SK-N-DZ (cell line): ENCODE measurements around the gene TRAPPC12.
A peak's percentile ranks its signal among the peaks of the same experiment; 100 is the strongest.
"Not testable (repeated sequence)": the region's sequence is repeated elsewhere in the genome, so short reads cannot be mapped to it uniquely, and the experiment has no call there.

Source experiments
- DNase-seq: peaks from one replicate; pipeline ENCODE4 v3.0.0-alpha.2; 2015; ENCODE audit warnings: low spot score

The TRAPPC12 gene

DNA sequence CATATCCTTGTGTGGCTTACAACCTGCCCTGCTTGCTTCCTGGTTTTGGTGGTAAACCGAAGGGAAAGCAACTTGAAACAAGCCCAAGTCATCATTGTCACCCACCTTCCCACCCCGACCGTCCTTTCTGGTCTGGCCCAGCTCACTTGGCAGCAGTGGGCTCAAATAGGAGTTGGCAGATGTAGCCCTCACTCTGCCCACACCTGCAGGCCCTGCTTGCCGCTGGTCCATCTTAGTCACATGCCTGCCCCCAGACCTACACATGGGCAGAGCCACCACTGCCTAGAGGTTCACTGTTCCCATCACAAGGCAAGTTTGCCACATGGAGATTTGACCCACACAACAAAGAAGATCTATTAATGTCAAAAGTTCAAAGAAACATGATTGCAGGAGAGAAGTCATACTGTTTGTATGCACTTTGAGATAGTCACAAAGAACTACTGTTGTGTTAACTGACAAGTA, 11.2 kb upstream of the TRAPPC12 start:
- no peak for DNase-seq

DNA sequence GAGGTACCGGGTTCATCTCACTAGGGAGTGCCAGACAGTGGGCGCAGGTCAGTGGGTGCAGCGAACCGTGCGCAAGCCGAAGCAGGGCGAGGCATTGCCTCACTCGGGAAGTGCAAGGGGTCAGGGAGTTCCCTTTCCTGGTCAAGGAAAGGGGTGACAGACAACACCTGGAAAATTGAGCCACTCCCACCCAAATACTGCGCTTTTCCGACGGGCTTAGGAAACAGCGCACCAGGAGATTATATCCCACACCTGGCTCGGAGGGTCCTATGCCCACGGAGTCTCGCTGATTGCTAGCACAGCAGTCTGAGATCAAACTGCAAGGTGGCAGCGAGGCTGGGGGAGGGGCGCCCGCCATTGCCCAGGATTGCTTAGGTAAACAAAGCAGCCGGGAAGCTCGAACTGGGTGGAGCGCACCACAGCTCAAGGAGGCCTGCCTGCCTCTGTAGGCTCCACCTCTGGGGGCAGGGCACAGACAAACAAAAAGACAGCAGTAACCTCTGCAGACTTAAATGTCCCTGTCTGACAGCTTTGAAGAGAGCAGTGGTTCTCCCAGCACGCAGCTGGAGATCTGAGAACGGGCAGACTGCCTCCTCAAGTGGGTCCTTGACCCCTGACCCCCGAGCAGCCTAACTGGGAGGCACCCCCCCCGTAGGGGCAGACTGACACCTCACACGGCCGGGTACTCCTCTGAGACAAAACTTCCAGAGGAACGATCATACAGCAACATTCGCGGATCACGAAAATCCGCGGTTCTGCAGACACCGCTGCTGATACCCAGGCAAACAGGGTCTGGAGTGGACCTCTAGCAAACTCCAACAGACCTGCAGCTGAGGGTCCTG, 9.9 kb upstream of the TRAPPC12 start:
- not testable (repeated sequence) for DNase-seq

DNA sequence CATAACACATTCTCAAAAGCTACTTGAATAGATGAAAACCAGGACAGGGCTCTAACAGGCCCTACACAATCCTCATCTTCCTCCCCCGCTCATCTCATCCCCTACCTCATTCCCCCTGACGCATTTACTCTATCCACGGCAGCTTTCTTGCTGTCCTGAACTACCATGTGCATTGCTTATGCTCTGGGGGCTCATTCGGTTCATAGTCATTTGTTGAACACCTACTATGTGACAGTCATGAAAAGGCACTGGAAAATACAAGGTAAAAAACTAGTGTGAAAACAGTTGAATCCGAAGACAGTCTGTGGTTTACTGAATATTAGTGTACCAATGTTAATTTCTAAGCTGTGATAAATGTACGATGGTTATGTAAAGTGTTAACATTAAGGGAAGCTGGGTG, 2.7 kb upstream of the TRAPPC12 start:
- no peak for DNase-seq

DNA sequence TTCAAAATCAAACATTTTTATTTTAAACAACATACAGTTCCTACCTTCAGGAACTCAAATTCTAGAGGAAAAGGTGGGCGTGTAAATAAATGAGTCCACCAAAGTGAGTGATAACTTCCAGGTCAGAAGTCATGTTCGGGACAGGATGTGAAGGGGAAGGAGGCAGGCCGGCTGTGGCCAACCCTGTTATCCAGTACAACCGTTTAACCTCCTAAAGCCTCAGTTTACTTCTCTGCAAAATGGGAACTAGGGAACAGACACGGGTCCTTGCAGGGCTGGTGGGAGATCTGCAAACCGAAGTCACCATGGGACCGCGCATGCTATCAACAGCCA, 2.2 kb upstream of the TRAPPC12 start:
- DNase-seq: peak; percentile 69

DNA sequence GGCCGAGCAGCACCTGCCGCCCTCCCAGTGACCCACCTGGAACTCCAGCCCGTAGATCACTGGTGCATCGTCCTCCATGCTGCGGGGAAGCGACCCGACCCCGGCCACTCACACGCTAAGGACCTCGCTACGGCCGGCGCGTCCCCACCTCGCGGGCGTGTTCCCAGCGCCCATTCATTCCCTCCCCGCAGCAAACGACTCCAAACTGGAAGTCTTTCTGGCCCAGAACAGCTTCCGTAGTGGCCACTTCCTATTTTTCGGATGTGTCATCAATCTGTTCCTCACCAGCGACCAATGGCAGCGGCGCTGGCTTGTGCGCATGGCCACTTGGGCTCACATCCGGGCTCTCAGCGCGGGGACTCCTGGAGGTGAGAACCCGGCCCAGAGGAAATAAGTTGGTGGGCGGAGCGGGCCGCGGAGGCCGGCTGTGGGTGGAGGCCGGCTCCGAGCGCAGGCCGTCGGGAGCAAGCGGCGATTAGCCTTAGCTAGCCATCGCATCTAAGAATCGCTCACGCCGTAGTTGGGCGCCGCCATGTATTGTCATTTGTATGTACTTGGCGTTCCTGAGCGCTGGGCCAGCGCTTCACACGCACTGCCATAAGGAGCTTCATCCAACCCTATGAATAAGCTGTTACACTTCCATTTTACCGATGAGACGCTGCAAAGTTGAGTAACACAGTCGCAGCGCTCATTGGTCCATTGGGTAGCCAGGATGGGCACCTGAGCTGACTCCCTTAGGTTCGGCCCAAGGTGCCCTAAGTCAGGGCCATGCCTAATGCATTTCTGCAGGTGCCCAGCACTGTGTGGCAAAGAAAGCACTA, 1.7 kb upstream of the TRAPPC12 start, which contains the start of gene EIPR1:
Gene EIPR1, minus strand, starts transcription at position 207 of the 821 bp plus-strand sequence. Its CDS starts 129 bp downstream, at position 78.
- peak; percentile 98 for DNase-seq

DNA sequence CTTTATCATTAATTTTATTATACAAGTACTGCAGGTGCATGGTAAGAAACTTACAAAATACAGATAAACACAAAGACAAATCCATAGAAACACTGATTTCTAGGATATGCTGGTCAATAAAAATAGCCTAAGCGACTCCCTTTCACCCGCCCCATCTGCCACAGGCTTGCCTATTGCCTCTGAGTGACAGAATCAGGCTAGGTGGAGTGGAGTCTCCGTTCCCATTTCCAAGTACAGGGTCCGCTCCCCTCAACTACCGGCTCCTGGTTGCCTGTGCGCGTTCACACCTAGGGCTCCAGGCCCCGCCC, 201 bp upstream of the TRAPPC12 start:
- no peak for DNase-seq

DNA sequence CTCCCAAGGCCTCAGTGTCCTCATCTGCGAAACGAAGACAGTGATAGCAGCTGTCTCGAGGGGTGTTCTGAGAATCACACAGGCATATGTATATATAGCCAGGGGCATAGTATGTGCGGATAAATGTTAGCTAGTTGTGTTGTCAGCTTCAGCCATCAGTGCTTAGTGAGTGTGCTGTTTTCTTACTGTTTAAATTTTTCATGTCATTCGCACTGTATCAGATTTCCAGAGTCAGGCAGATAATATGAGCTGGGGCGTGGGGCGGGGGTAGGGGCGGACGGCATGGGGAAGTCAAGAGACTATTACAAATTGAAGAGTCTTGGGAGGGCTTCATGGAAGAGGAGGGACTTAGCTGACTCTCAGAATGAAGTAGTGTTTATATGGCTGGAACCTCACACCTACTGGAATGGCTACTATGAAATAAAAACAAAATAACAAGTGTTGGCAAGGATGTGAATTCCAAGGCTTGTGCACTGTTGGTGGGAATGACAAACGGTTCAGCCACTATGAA, 7.0 kb downstream of the TRAPPC12 start:
- no peak for DNase-seq

DNA sequence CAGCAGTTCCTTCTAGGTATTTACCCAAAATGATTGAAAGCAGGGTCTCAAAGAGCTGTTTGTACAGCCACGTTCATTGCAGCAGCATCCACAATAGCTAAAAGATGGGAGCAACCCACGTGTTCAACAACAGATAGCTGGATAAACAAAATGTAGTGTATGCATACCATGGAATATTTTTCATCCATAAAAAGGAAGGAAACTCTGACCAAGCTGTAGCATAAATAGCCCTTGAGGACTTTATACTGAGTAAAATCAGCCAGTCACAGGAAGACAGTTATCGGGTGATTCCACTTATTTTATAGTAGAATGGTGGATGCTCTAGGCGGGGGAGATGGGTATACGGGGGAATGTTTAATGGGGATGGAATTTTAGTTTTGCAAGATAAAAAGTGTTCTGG, 7.5 kb downstream of the TRAPPC12 start:
- DNase-seq: no peak

DNA sequence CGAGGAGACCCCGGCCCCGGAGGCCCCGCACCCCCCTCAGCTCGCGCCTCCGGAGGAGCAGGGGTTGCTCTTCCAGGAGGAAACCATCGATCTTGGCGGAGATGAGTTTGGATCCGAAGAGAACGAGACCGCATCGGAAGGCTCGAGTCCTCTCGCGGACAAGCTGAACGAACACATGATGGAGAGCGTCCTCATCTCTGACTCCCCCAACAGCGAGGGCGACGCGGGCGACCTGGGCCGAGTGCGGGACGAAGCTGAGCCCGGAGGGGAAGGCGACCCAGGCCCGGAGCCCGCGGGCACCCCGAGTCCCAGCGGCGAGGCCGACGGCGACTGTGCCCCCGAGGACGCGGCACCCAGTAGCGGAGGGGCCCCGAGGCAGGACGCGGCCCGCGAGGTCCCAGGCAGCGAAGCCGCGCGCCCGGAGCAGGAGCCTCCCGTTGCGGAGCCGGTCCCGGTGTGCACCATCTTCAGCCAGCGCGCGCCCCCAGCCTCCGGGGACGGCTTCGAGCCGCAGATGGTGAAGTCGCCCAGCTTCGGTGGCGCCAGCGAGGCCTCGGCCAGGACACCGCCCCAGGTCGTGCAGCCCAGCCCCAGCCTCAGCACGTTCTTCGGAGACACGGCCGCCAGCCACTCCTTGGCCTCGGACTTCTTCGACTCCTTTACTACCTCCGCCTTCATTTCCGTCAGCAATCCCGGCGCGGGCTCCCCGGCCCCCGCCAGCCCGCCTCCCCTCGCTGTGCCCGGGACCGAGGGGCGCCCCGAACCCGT, 8.3 kb downstream of the TRAPPC12 start:
- no peak for DNase-seq

DNA sequence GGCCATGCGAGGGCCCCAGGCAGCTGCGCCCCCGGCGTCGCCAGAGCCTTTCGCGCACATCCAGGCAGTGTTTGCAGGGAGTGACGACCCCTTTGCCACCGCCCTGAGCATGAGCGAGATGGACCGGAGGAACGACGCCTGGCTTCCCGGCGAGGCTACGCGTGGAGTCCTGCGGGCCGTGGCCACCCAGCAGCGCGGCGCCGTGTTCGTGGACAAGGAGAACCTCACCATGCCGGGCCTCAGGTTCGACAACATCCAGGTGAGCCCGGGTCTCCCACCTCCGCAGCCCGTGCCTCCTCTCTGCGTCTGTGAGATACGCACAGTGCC, 8.9 kb downstream of the TRAPPC12 start:
- DNase-seq: no peak

DNA sequence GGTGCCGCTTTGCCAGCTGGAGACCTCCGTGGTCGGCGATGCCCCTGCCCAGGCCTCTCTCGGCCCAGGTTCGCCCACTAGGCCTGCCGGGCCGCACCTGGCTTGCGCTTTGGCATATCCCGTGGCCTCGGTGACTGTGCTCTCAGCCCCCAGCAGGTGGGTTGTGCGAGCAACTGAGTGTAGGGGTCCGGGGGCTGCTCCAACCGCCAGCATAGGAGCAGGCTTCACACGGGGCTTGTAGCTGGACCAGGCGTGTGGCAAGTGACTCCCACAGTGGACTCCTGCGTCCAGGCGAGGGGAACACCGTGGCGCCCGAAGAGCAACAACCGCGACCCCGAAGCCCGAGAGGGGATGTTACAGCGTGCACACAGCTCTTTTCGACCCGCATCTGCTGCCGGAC, 9.7 kb downstream of the TRAPPC12 start:
- no peak for DNase-seq

DNA sequence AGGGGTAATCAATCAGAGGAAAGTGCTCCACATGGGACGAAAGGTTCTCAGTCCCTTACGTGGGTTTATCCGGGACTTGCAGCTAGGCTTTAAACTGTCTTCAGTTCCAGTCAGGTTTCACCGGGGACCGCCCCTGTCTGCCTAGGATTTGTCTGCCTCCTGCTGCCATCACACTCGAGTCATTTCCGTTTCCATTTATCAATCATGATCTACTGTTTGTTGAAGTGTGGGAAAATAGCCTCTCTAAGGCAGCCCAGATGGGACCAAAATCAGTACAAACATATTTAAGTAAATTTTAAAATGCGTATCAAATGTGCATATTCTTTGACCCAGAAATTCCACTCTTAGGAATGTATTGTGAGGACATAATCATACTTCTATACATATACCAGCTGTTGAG, 10.5 kb downstream of the TRAPPC12 start:
- no peak for DNase-seq

DNA sequence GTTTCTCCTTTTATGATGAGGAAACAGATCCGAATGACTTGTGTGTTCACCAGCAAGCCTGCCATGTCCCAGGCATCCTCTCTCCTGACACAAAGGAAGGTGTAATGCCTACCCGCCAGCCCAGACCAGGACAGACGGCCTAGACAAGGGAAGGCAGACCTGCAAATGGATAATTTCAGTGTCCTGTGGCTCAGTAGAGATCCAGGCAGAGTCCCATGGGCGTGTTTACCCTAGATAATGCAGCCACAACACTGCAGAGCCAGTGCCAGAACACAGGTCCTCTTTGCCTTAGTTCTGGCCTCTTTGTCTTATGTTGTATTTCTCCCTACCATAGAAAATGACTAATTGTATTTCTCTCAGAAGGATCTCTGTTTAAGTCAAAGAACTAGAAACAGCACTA, 12.7 kb downstream of the TRAPPC12 start:
- DNase-seq: no peak

DNA sequence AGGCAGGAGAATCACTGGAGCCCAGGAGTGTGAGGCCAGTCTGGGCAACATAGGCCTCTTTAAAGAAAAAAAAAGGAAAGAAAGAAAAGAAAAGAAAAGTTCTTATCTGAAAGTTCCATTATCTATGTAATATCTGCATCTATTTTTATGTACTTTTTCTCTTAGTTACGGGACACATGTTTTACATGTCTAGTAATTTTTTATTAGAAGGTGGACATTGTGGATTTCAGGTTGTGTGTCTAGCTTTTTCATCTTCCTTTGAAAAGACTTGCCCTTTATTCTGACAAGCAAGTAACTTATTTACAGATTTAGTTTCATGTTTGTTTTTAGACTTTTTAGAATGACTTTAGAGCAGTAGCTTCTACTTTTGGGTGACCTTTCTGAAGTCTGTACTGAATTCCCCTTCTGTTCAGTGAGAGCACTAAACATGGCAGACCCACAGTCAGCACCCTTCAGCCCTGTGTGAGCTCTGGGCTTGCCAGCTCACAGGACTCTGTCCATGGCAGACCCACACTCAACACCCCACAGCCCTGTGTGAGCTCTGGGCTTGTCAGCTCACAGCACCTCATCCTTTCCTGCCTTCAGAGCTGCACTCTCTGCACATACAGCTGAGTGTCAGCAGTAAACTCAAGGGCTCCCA, 17.5 kb downstream of the TRAPPC12 start:
- no peak for DNase-seq

DNA sequence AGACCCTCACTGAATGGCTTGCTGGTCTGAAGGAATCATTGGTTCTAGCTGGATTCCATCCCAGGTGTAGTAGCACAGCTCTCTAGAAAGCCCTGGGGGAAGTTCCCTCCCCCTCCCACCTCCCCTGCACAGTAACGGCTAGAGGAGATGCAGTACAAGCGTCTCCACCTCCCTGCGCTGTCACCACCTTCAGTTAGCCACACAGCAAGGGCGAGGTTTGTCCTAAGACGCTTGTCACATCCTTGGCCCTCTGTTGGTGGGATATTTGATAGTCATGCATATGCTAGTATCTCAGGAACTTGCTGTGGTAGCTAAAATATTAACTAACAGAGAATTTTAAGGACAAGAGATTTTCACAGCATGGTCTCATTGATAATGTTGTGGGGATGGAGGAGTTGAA, 19.4 kb downstream of the TRAPPC12 start:
- peak; percentile 57 for DNase-seq

DNA sequence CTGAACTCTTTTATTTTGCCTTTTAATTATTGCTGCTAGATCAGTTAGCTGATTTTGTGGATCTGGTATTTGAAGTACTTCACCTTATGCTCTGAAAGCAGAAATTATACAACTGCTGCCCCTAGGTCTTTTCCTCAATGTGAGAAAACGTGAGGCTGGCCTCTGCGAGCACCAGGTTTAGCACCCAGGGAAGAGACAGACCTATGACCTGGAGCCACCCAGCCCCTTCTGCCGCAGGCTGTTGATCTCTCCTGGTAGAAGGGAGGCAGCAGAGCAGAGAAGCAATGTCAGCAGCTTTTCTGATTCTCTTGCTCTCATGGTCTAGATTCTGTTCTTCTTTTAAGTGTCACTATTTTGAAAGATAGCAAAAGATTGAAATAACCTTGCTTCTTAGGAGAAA, 19.9 kb downstream of the TRAPPC12 start:
- peak; percentile 34 for DNase-seq

DNA sequence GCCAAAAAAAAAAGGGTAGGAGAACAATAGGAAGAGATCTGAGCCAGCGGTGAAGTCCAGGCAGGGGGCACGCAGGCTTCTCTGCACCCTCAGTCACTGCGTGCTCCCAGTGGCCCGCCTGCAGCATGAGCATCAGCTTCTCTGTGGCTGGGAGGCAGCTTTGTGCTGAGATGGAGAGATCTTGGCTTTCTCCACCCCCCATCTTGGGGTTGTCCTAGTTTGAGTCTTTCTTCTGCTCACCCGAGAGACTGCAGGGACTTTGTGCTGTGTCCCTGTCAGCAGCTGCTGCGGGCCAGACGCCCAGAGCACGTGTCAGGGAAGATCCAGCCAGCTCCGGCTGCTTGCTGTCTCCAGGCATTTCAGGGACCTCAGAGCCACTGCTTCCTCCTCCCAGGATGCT, 20.3 kb downstream of the TRAPPC12 start:
- DNase-seq: peak; percentile 77

DNA sequence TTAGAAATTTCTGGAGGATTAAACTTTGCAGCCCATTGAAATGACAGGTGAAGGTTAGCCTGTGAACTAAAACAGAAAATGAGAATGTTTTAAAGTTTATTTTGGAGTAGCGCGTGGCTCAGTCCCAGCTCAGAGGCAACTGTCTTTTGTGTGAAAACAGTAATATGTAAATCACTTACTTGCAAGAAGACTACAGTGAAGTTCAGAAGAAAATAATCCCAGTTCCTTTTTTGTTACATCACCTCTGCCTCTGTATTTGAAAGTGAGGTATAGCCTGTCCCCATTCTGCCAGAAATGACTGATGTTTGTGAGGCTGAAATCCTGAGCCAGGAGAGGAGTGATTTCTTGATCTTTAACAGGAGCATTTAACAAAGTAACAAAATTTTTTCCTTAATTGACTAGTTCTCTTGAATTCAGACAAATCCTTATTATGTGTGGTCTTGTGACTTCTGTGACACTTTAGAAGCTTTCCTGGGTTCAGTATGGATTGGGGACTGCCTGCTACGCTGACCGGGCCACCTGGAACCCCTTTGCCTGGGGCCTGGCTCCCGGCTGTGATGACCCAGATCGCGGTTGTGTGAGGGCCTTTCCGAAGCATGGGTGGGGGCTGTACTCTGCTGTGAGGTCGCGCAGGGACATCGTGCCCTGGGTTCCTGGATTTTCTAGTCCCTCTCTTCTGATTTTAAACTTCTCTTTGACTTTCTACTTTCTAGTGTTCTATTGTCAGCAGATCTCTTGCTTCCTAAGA, 24.3 kb downstream of the TRAPPC12 start:
- no peak for DNase-seq

DNA sequence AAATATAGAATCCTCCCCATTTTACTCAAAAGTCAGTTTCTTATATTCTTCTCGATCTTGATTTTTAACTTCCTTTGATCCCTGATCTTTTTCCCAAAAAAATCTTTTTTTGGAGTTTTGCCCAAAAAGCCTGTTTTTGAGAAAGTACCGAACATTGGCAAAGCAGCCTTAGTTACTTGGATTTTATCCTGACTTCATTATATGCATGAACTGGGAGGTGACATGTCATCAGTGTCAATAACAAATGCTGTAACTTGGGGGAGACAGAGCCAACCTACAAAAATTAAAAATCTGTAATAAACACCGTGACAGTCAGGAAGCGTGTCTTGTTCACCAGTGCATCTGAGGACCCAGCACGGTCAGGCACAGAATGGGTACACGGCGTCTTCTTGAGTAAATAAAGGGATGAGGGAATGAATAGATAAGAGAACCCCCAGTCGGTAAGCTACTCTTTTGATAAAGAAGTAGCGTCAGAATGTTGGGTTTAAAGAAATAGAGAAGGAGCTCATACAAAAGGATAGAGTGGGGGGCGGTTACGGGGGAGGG, 24.9 kb downstream of the TRAPPC12 start:
- DNase-seq: no peak

DNA sequence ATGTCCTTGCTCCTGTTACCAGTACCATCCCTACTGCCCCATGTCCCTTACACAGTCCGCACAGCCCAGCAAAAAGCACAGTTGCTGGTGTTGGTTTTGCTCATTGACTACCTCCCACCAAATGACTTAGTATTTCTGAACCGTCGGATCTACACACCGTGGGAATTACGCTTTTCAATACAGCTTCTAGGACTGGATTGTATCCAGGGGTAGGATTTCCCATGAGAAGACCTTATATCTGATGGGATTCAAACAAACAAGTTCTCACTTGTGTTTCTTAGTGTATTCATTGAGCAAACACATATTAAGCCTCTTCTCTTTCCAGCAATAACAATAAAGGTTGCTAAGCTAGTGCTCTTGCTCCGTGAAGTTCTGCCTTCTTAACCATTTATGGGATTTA, 25.8 kb downstream of the TRAPPC12 start:
- no peak for DNase-seq

DNA sequence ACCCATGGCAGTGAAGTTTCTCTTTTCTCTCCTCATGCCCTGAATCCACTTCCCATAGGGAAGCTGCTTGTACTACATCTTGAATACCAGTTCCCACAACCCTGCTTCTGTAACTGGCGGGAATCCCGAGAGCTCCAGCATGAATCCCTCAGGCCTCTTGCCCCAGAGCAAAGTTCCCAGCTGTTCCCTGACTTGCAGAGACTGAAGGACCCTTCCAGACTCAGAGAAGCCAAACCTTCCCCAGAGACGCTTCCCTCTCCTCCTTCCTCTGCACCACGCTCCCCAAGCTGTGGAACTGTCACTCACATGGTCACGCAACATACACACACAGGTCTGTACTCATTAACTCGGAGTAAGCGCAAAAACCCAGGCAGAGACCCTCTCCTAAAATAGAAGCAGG, 26.4 kb downstream of the TRAPPC12 start:
- DNase-seq: no peak
